Measurements from ENCODE around the gene GMPPB. TPM values are rescaled to one million over a fixed set of nuclear protein-coding genes. Genes with fewer than 3 reads are reported as not detected.
"Not testable (repeated sequence)": the region's sequence is repeated elsewhere in the genome, so short reads cannot be mapped to it uniquely, and the experiment has no call there.

The GMPPB gene
- total RNA-seq: 16.4 TPM
- long read RNA-seq, full-length matches to known transcripts: 59 of 62 reads
- long read RNA-seq, partial matches to known transcripts: 0 of 62 reads
- long read RNA-seq, other reads (novel, unspliced or antisense): 3 of 62 reads

GRCh38 chr3:49723628-49724551 lies at the start of gene GMPPB:
TSS of gene GMPPB (minus strand) at chr3:49723951. CDS start at chr3:49723726, 225 bp downstream.
- DNase-seq (peak; percentile 99), ATAC-seq (peak; percentile 89)
- intact Hi-C loops (cut with micrococcal nuclease): no loop called here

GRCh38 chr3:49772703-49773102 lies 49.0 kb upstream of the GMPPB start:
- intact Hi-C loops (cut with micrococcal nuclease): no loop called here
- DNase-seq: no peak
- no peak for ATAC-seq

DNA sequence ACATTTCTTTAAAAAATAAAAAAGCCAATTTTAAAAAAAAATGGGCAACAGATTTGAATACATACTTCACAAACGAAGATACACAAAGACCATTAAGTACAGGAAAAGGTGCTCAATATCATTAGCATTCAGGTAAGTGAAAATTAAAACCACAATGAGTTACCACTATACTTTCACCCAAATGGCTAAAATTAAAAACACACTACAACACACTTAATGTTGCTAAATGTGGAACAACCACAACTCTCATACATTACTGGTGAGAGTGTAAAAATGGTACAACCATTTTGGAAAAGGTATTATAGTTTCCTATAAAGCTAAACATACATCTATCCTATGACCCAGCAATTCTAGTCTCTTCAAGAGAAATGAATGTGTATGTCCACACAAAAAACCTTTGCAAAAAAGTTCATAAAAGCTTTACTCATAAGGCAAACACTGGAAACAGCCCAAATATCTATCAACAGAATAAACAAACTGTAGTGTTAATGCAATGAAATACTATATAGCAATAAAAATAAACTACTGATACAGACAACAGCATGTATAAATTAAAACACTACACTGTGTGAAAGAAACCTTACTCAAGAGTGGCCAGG lies 47.7 kb upstream of the GMPPB start:
- DNase-seq (no peak), ATAC-seq (no peak)
- intact Hi-C loops (cut with micrococcal nuclease): no loop called here

- ATAC-seq: no peak
- DNase-seq: no peak
- intact Hi-C loops (cut with micrococcal nuclease): no loop called here
Observed at GRCh38 chr3:49769926-49770325, 46.2 kb upstream of the GMPPB start.

GRCh38 chr3:49769286-49769915 lies 45.6 kb upstream of the GMPPB start:
- intact Hi-C loops (cut with micrococcal nuclease): no loop called here
- no peak for ATAC-seq
- no peak for DNase-seq

- DNase-seq (no peak), ATAC-seq (no peak)
- intact Hi-C loops (cut with micrococcal nuclease): no loop called here
Observed at GRCh38 chr3:49763981-49764380, 40.2 kb upstream of the GMPPB start.

GRCh38 chr3:49761661-49762060 lies 37.9 kb upstream of the GMPPB start:
- intact Hi-C loops (cut with micrococcal nuclease): no loop called here
- DNase-seq (no peak), ATAC-seq (no peak)

DNA sequence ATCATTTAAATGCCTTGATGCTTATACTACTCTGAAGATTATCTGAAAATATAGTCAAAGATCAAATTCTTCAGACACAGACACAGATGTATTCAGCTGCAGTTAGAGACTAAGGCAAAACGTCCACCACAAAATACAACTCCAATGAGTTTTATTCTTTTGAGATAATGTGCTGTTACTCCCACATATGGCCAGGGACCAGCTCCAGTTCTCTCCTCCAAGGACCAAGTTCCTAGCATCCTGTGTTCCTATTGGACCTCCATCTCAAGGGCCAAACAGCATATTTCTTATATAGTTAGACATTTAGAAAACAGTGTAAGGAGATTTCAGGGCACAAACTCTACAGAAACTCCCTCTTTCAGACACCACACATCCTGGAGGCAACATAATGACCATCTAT lies 35.5 kb upstream of the GMPPB start:
- DNase-seq (no peak), ATAC-seq (no peak)
- intact Hi-C loops (cut with micrococcal nuclease): no loop called here

DNA sequence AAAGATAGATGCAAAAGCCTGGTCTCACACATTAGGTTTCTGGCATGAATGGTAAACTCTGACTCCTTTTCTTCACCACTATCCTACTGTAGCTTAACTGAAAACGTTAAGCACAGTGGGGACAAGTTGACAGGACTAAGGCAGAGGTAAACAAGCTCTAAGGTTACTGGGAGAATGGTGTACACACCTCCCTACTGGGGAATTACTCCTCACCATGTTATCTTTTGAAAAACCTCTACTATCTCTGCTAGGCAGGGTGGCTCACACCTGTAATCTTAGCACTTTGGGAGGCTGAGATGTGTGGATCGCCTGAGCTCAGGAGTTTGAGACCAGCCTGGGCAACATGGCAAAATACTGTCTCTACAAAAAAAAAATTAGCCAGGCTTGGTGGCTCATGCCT lies 33.4 kb upstream of the GMPPB start:
- DNase-seq (no peak), ATAC-seq (no peak)
- intact Hi-C loops (cut with micrococcal nuclease): no loop called here

DNA sequence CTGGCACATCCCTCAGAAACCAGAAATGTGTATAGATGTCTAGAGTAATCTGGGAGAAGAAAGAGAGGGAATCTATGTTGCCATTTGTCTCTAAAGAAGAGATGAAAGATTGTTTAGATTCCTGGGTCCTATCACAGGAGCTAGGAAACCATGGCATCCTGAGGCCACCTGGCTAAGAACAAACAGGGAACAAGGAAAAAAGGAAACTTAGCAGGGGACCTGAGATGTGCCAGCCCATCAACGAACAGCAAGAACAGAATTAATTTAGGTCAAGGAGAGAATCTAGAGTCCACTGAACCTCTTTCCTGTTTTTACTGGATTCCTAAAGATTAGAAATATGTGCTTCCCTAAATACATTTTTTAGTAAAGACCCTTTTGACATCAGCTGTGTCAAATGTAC lies 32.3 kb upstream of the GMPPB start:
- no peak for ATAC-seq
- no peak for DNase-seq
- intact Hi-C loops (cut with micrococcal nuclease): no loop called here

DNA sequence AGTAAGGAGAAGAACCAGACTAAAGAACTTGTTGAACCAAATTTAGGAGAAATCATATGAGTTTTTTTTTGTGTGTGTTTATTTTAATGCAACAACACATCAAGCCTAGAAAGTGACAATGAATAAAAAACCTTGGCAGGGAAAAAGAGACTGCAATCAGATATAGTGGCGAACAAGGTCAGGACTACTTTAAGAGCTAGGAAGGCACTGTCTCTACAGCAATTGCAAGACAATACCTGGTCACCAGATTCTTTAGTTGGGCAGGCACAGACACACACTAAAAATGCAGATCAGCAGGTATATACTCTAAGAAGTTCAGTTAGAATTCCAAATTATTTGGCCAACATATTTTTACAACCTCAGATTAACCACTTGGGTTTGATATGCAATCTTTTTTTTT lies 30.8 kb upstream of the GMPPB start:
- DNase-seq (no peak), ATAC-seq (no peak)
- intact Hi-C loops (cut with micrococcal nuclease): no loop called here

GRCh38 chr3:49751501-49751900 lies 27.8 kb upstream of the GMPPB start:
- DNase-seq: no peak
- ATAC-seq: no peak
- intact Hi-C loops (cut with micrococcal nuclease): no loop called here

- peak; percentile 48 for ATAC-seq
- DNase-seq: no peak
- intact Hi-C loops (cut with micrococcal nuclease): no loop called here
Observed at GRCh38 chr3:49750056-49750455, 26.3 kb upstream of the GMPPB start.

- ATAC-seq; intact Hi-C loops (cut with micrococcal nuclease); DNase-seq: not testable (repeated sequence)
Observed at GRCh38 chr3:49748874-49749273, 25.1 kb upstream of the GMPPB start.

- ATAC-seq: no peak
- intact Hi-C loops (cut with micrococcal nuclease): no loop called here
- DNase-seq: no peak
Observed at GRCh38 chr3:49747792-49748480, 24.2 kb upstream of the GMPPB start.

- ATAC-seq: no peak
- no peak for DNase-seq
- intact Hi-C loops (cut with micrococcal nuclease): no loop called here
Observed at GRCh38 chr3:49745986-49746385, 22.2 kb upstream of the GMPPB start.

DNA sequence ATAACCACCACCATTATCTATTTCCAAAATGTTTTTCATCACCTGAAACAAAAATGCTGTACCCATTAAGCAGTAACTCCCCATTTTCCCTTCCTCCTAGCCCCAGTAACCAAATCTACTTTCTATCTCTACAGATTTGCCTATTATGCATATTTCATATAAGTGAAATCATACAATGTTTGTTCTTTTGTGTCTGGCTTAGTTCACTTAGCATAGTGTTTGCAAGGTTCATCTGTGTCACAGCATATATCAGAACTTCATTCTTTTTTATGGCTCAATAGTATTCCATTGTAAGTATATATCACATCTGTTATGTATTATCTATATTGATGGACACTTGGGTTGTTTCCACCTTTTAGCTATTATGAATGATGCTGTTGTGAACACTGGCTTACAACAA lies 16.7 kb upstream of the GMPPB start:
- intact Hi-C loops (cut with micrococcal nuclease): no loop called here
- no peak for ATAC-seq
- no peak for DNase-seq

GRCh38 chr3:49738067-49738713 lies 14.4 kb upstream of the GMPPB start:
- intact Hi-C loops (cut with micrococcal nuclease): no loop called here
- DNase-seq (no peak), ATAC-seq (no peak)

- DNase-seq (no peak), ATAC-seq (no peak)
- intact Hi-C loops (cut with micrococcal nuclease): no loop called here
Observed at GRCh38 chr3:49734752-49735151, 11.0 kb upstream of the GMPPB start.
